Astrocyte (in vitro differentiated cells and primary cell): Measurements from ENCODE around the gene KCP. TPM values are rescaled to one million over a fixed set of nuclear protein-coding genes. Genes with fewer than 3 reads are reported as not detected.
A peak's percentile ranks its signal among the peaks of the same experiment; 100 is the strongest.

Source experiments
- DNase-seq: peaks from one replicate; pipeline ENCODE4 v3.0.0-alpha.2; 2010; ENCODE audit warnings: low read depth
- FAIRE-seq: peaks from 2 replicates; lab custom pipeline; 2011; peaks lifted over from hg19 to GRCh38; lab: Jason Lieb, UNC
- H2AFZ ChIP-seq: 2 replicates; pipeline ENCODE4 v1.6.0; 2012; ENCODE audit warnings: low read depth, low read length, inconsistent platforms
- H3K27ac ChIP-seq: 2 replicates; pipeline ENCODE4 v1.5.1; 2011; ENCODE audit warnings: low read depth, low read length, inconsistent platforms
- H3K27me3 ChIP-seq: 2 replicates; pipeline ENCODE4 v1.6.0; 2011; ENCODE audit warnings: low read length, inconsistent platforms; ENCODE audit not compliant: insufficient read depth
- H3K36me3 ChIP-seq: 2 replicates; pipeline ENCODE4 v1.5.1; 2011; ENCODE audit warnings: low read length, inconsistent platforms; ENCODE audit not compliant: insufficient read depth
- H3K4me1 ChIP-seq: 2 replicates; pipeline ENCODE4 v1.5.1; 2011; ENCODE audit warnings: low read length, inconsistent platforms; ENCODE audit not compliant: insufficient read depth
- H3K4me2 ChIP-seq: 2 replicates; pipeline ENCODE4 v1.6.0; 2012; ENCODE audit warnings: low read length, inconsistent platforms
- H3K4me3 ChIP-seq: 2 replicates; pipeline ENCODE4 v1.5.1; 2011; ENCODE audit warnings: low read depth, mild to moderate bottlenecking, low read length, inconsistent platforms; ENCODE audit not compliant: insufficient read depth
- H3K79me2 ChIP-seq: 2 replicates; pipeline ENCODE4 v1.6.0; 2012; ENCODE audit warnings: mild to moderate bottlenecking, low read length, inconsistent platforms; ENCODE audit not compliant: insufficient read depth
- H3K9ac ChIP-seq: 2 replicates; pipeline ENCODE4 v1.6.0; 2012; ENCODE audit warnings: mild to moderate bottlenecking, low read length, inconsistent platforms
- H3K9me3 ChIP-seq: 2 replicates; pipeline ENCODE4 v1.5.1; 2012; ENCODE audit warnings: low read depth, mild to moderate bottlenecking, low read length, inconsistent platforms; ENCODE audit not compliant: insufficient read depth
- H4K20me1 ChIP-seq: 2 replicates; pipeline ENCODE4 v1.6.0; 2012; ENCODE audit warnings: low read length, inconsistent platforms; ENCODE audit not compliant: insufficient read depth
- H3K27ac Mint-ChIP-seq: one replicate; pipeline ENCODE4 v1.8.0; 2021; ENCODE audit warnings: mild to moderate bottlenecking, mixed read lengths; ENCODE audit not compliant: unreplicated experiment
- H3K27me3 Mint-ChIP-seq: one replicate; pipeline ENCODE4 v1.8.0; 2021; ENCODE audit warnings: low read depth, mixed read lengths; ENCODE audit not compliant: unreplicated experiment
- H3K36me3 Mint-ChIP-seq: one replicate; pipeline ENCODE4 v1.8.0; 2021; ENCODE audit warnings: low read depth, mixed read lengths; ENCODE audit not compliant: unreplicated experiment
- H3K4me1 Mint-ChIP-seq: one replicate; pipeline ENCODE4 v1.8.0; 2021; ENCODE audit warnings: low read depth, mixed read lengths; ENCODE audit not compliant: unreplicated experiment
- H3K4me3 Mint-ChIP-seq: one replicate; pipeline ENCODE4 v1.8.0; 2021; ENCODE audit warnings: mild to moderate bottlenecking, moderate library complexity, mixed read lengths; ENCODE audit not compliant: unreplicated experiment
- H3K9me3 Mint-ChIP-seq: one replicate; pipeline ENCODE4 v1.8.0; 2021; ENCODE audit warnings: mild to moderate bottlenecking, mixed read lengths; ENCODE audit not compliant: unreplicated experiment
- EZH2 ChIP-seq: IDR thresholded peaks from 2 replicates; pipeline ENCODE4 v1.6.1; 2012; ENCODE audit warnings: mild to moderate bottlenecking, low read length, inconsistent platforms; ENCODE audit not compliant: insufficient read depth
- total RNA-seq: library from RNA; stranded (reverse); gene quantifications from 2 replicates; pipeline ENCODE4 v1.2.1, GENCODE V29; 2021
- TF ChIP-seq, protein P1 (sequence below): IDR thresholded peaks from 2 replicates; pipeline ENCODE4 v1.5.1; 2011; ENCODE audit warnings: low read depth, mild to moderate bottlenecking, inconsistent platforms, low read length, moderate library complexity; ENCODE audit not compliant: insufficient read depth

KCP gene
- total RNA-seq, 1 donor from 2014 or later = 0.20 TPM

DNA sequence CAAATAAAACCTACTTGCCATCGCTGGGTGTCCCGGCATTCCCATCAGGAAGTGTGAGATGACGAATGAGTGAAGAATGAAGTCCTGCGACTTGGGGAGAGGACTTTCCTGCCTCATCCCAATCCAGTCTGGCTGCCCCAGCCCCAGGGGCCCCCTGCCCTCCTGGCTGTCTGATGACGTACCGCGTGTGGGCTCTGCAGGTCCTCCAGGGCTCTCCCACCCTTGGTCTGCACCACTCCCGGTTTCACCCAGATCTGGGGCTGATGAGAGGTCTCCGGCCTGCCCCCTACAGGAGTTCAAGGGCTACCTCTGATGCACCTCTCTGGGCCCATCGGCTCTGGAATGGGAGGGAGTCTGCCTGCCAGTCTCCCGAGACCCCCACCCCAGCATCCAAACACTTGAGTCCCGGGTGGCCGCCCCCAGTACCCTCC, 38.1 kb downstream of the KCP start:
- Mint-ChIP-seq H3K36me3 (peaks cover 2% of the 10 kb centered on the region), H3K4me1 (peaks cover 13% of the 10 kb centered on the region), H3K27me3 (peaks cover 34% of the 10 kb centered on the region), H3K9me3 (no peaks in the 10 kb centered on the region), H3K4me3 (no peak overlapping the region), H3K27ac (no peak overlapping the region)
- Histone ChIP-seq H3K27me3 (peaks cover 3% of the 10 kb centered on the region), H3K9ac (no peak overlapping the region), H3K9me3 (no peaks in the 10 kb centered on the region), H4K20me1 (peaks cover 32% of the 10 kb centered on the region), H3K36me3 (no peaks in the 10 kb centered on the region), H2AFZ (no peak overlapping the region), H3K4me1 (peaks cover 11% of the 10 kb centered on the region), H3K27ac (no peak overlapping the region), H3K4me2 (no peak overlapping the region), H3K79me2 (no peaks in the 10 kb centered on the region), H3K4me3 (no peak overlapping the region)
- FAIRE-seq = no peak
- DNase-seq = no peak
- TF ChIP-seq EZH2 = no peak
- TF ChIP-seq, protein P1, sequence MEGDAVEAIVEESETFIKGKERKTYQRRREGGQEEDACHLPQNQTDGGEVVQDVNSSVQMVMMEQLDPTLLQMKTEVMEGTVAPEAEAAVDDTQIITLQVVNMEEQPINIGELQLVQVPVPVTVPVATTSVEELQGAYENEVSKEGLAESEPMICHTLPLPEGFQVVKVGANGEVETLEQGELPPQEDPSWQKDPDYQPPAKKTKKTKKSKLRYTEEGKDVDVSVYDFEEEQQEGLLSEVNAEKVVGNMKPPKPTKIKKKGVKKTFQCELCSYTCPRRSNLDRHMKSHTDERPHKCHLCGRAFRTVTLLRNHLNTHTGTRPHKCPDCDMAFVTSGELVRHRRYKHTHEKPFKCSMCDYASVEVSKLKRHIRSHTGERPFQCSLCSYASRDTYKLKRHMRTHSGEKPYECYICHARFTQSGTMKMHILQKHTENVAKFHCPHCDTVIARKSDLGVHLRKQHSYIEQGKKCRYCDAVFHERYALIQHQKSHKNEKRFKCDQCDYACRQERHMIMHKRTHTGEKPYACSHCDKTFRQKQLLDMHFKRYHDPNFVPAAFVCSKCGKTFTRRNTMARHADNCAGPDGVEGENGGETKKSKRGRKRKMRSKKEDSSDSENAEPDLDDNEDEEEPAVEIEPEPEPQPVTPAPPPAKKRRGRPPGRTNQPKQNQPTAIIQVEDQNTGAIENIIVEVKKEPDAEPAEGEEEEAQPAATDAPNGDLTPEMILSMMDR = no peak

DNA sequence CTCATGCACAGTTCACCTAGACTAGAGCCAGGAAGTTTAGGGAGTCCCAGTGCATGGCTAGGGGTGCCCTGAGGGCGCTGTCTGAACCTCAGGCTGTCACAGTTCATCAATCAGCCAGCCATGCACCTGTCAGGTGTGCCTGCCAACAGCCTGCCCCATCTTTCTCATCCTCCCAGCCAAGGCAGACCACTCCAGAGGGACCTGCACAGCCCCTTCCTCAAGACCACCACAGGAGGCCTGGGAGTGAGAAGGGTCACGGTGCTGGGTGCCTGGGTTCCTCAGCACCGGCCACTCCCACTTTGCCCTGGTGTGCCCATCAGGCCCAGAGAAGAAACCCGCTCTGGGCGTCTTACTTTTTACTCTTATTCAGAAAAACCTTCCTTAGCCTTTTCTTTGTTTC, 39.5 kb downstream of the KCP start:
- no peaks in the 10 kb centered on the region for H3K36me3 ChIP-seq
- Mint-ChIP-seq H3K4me1 (peaks cover 13% of the 10 kb centered on the region), H3K27me3 (peaks cover 31% of the 10 kb centered on the region), H3K4me3 (no peak overlapping the region), H3K27ac (no peak overlapping the region), H3K9me3 (no peaks in the 10 kb centered on the region), H3K36me3 (peaks cover 9% of the 10 kb centered on the region)
- H3K79me2 ChIP-seq = no peaks in the 10 kb centered on the region
- DNase-seq = no peak
- TF ChIP-seq, protein P1 = no peak
- TF ChIP-seq EZH2 = no peak
- no peak overlapping the region for H3K4me2 ChIP-seq
- H4K20me1 ChIP-seq = peaks cover 41% of the 10 kb centered on the region
- no peak overlapping the region for H2AFZ ChIP-seq
- no peak overlapping the region for H3K4me3 ChIP-seq
- no peaks in the 10 kb centered on the region for H3K9me3 ChIP-seq
- H3K9ac ChIP-seq = no peak overlapping the region
- no peak overlapping the region for H3K27ac ChIP-seq
- FAIRE-seq = no peak
- peaks cover 11% of the 10 kb centered on the region for H3K4me1 ChIP-seq
- H3K27me3 ChIP-seq = peaks cover 3% of the 10 kb centered on the region

DNA sequence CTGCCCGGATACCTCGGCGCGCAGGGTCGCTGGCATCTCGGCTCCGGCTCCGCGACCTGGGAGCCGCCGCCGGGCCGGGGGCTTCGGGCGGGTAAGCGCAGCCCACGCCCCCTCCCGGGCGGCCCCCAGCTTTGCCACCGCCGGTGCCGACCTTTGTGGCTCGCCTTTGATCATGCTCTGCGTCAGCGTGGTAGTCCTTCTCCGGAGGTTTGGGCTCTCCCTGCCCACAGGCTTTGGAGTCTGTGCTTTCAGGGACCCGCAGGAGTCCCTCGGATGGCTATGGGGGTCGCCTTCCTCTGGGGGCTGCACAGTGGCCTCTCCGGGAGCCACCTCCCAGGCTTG, 40.6 kb downstream of the KCP start:
- Histone ChIP-seq H4K20me1 (peaks cover 50% of the 10 kb centered on the region), H3K4me2 (peak overlapping the region; percentile 84), H3K4me3 (peak overlapping the region; percentile 35), H3K27me3 (peaks cover 3% of the 10 kb centered on the region), H3K9ac (no peak overlapping the region), H3K79me2 (peaks cover 4% of the 10 kb centered on the region), H3K9me3 (no peaks in the 10 kb centered on the region), H3K36me3 (no peaks in the 10 kb centered on the region), H3K4me1 (peaks cover 11% of the 10 kb centered on the region), H2AFZ (no peak overlapping the region), H3K27ac (no peak overlapping the region)
- peaks cover 14% of the 10 kb centered on the region for H3K4me1 Mint-ChIP-seq
- no peak overlapping the region for H3K27ac Mint-ChIP-seq
- H3K4me3 Mint-ChIP-seq = peak overlapping the region; percentile 74
- no peaks in the 10 kb centered on the region for H3K9me3 Mint-ChIP-seq
- TF ChIP-seq, protein P1 = no peak
- no peak for TF ChIP-seq EZH2
- FAIRE-seq (no peak), DNase-seq (no peak)
- H3K36me3 Mint-ChIP-seq = peaks cover 17% of the 10 kb centered on the region
- peaks cover 30% of the 10 kb centered on the region for H3K27me3 Mint-ChIP-seq
